DOHH2 (cell line): ENCODE results near the gene SLC25A25.

Experiments
- EZH2phosphoT487 ChIP-seq: fragments of 200-600 bp; sonication (generic); IDR thresholded peaks from 2 replicates; pipeline ENCODE4 v1.6.1; 2017; ENCODE audit warnings: borderline replicate concordance, mild to moderate bottlenecking, antibody characterized with exemption, low read length, moderate library complexity, mixed read lengths
- TF ChIP-seq, protein P1 (sequence below): fragments of 200-600 bp; sonication (generic); IDR thresholded peaks from one replicate; pipeline ENCODE4 v1.5.1; 2014; ENCODE audit warnings: antibody characterized with exemption, mild to moderate bottlenecking, low read depth, low read length; ENCODE audit not compliant: poor library complexity, severe bottlenecking

DNA sequence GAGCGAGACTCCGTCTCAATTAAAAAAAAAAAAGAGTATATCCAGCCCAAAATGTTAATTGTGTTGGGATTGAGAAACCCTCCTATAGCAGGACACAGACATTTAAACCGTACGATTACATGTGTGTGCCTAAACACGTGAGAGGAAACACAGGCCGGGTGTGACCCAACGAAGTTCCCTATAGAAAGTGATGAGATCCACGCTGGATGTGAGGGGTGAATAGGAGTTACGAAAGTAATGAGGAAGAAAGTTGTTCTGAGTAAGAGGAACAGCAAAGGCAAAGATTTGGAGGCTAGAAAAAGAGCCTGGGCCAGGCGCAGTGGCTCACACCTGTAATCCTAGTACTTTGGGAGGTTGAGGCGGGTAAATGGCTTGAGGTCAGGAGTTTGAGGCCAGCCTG is 14.5 kb upstream of the SLC25A25 start:
- TF ChIP-seq, protein P1, sequence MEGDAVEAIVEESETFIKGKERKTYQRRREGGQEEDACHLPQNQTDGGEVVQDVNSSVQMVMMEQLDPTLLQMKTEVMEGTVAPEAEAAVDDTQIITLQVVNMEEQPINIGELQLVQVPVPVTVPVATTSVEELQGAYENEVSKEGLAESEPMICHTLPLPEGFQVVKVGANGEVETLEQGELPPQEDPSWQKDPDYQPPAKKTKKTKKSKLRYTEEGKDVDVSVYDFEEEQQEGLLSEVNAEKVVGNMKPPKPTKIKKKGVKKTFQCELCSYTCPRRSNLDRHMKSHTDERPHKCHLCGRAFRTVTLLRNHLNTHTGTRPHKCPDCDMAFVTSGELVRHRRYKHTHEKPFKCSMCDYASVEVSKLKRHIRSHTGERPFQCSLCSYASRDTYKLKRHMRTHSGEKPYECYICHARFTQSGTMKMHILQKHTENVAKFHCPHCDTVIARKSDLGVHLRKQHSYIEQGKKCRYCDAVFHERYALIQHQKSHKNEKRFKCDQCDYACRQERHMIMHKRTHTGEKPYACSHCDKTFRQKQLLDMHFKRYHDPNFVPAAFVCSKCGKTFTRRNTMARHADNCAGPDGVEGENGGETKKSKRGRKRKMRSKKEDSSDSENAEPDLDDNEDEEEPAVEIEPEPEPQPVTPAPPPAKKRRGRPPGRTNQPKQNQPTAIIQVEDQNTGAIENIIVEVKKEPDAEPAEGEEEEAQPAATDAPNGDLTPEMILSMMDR: no peak
- no peak for TF ChIP-seq EZH2phosphoT487
